Left ventricle myocardium inferior (tissue), 1 donor: ENCODE results near the gene HYDIN. TPM values are rescaled to one million over a fixed set of nuclear protein-coding genes. Genes with fewer than 3 reads are reported as not detected.

Experiments
- DNase-seq: peaks from one replicate; pipeline ENCODE4 v3.0.0-alpha.2; 2020
- H3K27ac ChIP-seq: fragments of 200-600 bp; replicated peaks from 2 replicates; pipeline ENCODE4 v1.8.0; 2021
- H3K27me3 ChIP-seq: fragments of 200-600 bp; 2 replicates; pipeline ENCODE4 v1.8.0; 2021; ENCODE audit warnings: low read depth
- H3K36me3 ChIP-seq: fragments of 200-600 bp; 2 replicates; pipeline ENCODE4 v1.8.0; 2021
- H3K4me1 ChIP-seq: fragments of 200-600 bp; 2 replicates; pipeline ENCODE4 v1.8.0; 2021
- H3K4me3 ChIP-seq: fragments of 200-600 bp; 2 replicates; pipeline ENCODE4 v1.8.0; 2021; ENCODE audit warnings: mild to moderate bottlenecking, moderate library complexity
- H3K9me3 ChIP-seq: fragments of 200-600 bp; replicated peaks from 2 replicates; pipeline ENCODE4 v1.8.0; 2021
- CTCF ChIP-seq: fragments of 200-600 bp; IDR thresholded peaks from 2 replicates; pipeline ENCODE4 v1.8.0; 2021; ENCODE audit warnings: antibody characterized with exemption, mild to moderate bottlenecking, borderline replicate concordance
- intact Hi-C: fragments of 100-400 bp; cut with micrococcal nuclease; formaldehyde crosslinking; loops from one replicate; pipeline ENCODE4 v1.11.0; 2022
- total RNA-seq: library from RNA; stranded (reverse); fragmentation: NEBNext Ultra II Directional; extraction: Animal tissue kit (Norgen Biotek cat#: 25700); gene quantifications from one replicate; pipeline ENCODE4 v1.2.1, GENCODE V29; 2021
- donor health status: DM: no; HTN: yes; CAD: no; lungs with severe emphysema.

The HYDIN gene
- total RNA-seq, 1 donor from 2014 or later, result 1.6 TPM

DNA sequence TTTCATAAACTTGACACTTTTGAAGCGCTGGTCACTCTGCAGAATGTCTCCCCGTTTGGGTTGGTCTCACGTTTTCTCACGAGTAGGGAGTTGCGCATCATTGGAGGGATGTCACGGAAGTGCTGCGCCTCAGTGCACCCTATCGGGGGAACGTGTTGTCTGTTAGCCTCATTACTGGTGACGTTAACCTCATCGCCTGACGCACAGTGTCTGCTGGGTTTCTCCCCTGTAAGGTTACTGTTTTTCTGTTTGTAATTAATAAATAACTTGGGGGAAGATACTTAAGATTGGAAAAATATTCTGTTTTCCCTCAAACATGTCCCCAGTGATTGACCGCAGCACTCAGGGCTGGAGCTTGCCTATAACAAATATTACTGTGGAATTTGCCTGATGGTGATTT is 456.3 kb downstream of the HYDIN start:
- H3K27me3 ChIP-seq, result no peaks in the 10 kb centered on the region
- H3K9me3 ChIP-seq, result no peaks in the 10 kb centered on the region
- intact Hi-C loops, result loop anchor here (5.0 kb wide), 1 partner anchor 97 kb away; no protein-coding TSS in a partner anchor
- H3K36me3 ChIP-seq, result peaks cover 46% of the 10 kb centered on the region
- DNase-seq, result no peak
- peaks cover 11% of the 10 kb centered on the region for H3K4me1 ChIP-seq
- TF ChIP-seq CTCF, result no peak
- H3K27ac ChIP-seq, result no peak overlapping the region
- no peak overlapping the region for H3K4me3 ChIP-seq

DNA sequence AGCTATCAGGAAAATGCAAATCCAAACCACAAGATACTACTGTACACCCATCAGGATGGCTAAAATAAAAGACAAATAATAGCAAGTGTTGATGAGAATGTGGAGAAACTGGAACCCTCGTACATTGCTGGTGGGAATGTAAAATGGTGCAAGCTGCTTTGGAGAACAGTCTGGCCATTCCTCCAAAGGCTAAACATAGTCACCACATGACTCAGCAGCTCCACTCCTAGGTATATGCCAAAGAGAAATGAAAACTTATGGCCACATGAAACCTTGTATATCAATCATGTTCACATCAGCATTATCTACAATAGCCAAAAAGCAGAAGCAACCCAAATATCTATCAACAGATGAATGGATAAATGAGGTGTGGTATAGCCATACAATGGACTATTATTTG is 458.0 kb downstream of the HYDIN start:
- Histone ChIP-seq H3K9me3 (no peaks in the 10 kb centered on the region), H3K4me3 (no peak overlapping the region), H3K27ac (no peak overlapping the region), H3K36me3 (peaks cover 34% of the 10 kb centered on the region), H3K4me1 (peaks cover 11% of the 10 kb centered on the region), H3K27me3 (no peaks in the 10 kb centered on the region)
- TF ChIP-seq CTCF, result no peak
- DNase-seq, result no peak
- intact Hi-C loops, result loop anchor here (5.0 kb wide), 1 partner anchor 95 kb away; no protein-coding TSS in a partner anchor

GRCh38 chr16:70770626-70771552 is 459.6 kb downstream of the HYDIN start:
- peaks cover 11% of the 10 kb centered on the region for H3K4me1 ChIP-seq
- peak; percentile 46 for DNase-seq
- no peaks in the 10 kb centered on the region for H3K9me3 ChIP-seq
- H3K4me3 ChIP-seq, result no peak overlapping the region
- peak; percentile 98 for TF ChIP-seq CTCF
- H3K36me3 ChIP-seq, result peaks cover 32% of the 10 kb centered on the region
- no peak overlapping the region for H3K27ac ChIP-seq
- intact Hi-C loops, result loop anchor here (5.0 kb wide), 1 partner anchor 94 kb away; no protein-coding TSS in a partner anchor
- H3K27me3 ChIP-seq, result no peaks in the 10 kb centered on the region

DNA sequence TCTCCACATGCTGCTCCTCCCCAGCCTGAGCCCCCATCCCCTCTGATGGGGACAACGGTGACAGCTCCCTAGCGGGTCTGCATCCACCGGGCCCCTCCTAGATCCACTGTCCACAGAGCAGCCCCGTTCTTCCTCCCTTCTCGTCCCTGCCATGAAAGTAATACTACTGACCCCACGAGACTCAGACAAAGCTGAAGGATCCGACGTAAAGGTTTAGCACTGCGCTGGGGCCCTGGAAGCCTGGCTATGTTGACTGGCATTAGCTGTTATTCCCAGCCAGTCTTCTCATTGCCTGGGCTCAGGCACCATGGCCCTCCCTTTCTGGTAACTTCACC is 460.3 kb downstream of the HYDIN start:
- Histone ChIP-seq H3K4me3 (no peak overlapping the region), H3K9me3 (no peaks in the 10 kb centered on the region), H3K36me3 (peaks cover 32% of the 10 kb centered on the region), H3K4me1 (peaks cover 11% of the 10 kb centered on the region), H3K27ac (no peak overlapping the region), H3K27me3 (no peaks in the 10 kb centered on the region)
- intact Hi-C loops, result loop anchor here (5.0 kb wide), 1 partner anchor 93 kb away; no protein-coding TSS in a partner anchor
- DNase-seq, result no peak
- no peak for TF ChIP-seq CTCF

DNA sequence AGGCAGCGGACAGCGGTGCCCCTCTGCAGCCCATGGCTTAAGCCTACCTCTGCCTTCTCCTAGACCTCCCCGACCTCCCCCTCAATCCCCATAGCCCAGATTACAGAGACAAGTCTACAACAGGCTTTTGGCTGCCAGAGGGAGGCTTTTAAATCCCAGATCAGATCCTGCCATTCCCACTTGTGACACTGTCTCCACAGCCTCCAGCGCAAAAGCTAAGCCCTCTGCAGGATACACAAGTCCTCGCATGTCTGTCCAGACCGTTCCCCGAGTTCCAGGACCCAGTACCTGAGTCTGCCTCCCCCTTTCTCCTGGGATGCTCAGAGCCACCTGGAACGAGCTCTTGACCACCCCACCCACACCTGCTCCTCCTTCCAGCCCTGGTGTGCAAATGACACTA is 460.8 kb downstream of the HYDIN start:
- DNase-seq, result no peak

More for the DNA sequence above, 460.8 kb downstream of the HYDIN start:
- Histone ChIP-seq H3K36me3 (peaks cover 32% of the 10 kb centered on the region), H3K27me3 (no peaks in the 10 kb centered on the region), H3K4me3 (no peak overlapping the region), H3K9me3 (no peaks in the 10 kb centered on the region), H3K4me1 (peaks cover 11% of the 10 kb centered on the region), H3K27ac (no peak overlapping the region)
- TF ChIP-seq CTCF, result no peak
- intact Hi-C loops, result loop anchor here (5.0 kb wide), 1 partner anchor 92 kb away; no protein-coding TSS in a partner anchor
